Activated naive CD4-positive, alpha-beta T cell treated with anti-CD3 and anti-CD28 coated beads, Interleukin-2, amount 10 ng/mL, durations not matched to agents 7 days and 5 days (primary cell): ENCODE data around the gene KIF2A.

Experiments
- CTCF ChIA-PET: fragments of 350-600 bp; sonication (Branson Sonifier 250); formaldehyde crosslinking; loops from one replicate; lab custom pipeline; 2021; ENCODE audit warnings: antibody characterized with exemption; lab: Charles Lee
- DNase-seq: peaks from one replicate; pipeline ENCODE4 v3.0.0-alpha.2; 2020
- H3K27ac Mint-ChIP-seq: one replicate; pipeline ENCODE4 v1.8.0; 2021; ENCODE audit warnings: mild to moderate bottlenecking, moderate library complexity, mixed read lengths
- H3K27me3 Mint-ChIP-seq: one replicate; pipeline ENCODE4 v1.8.0; 2021; ENCODE audit warnings: mild to moderate bottlenecking, mixed read lengths
- H3K36me3 Mint-ChIP-seq: one replicate; pipeline ENCODE4 v1.8.0; 2021; ENCODE audit warnings: mixed read lengths
- H3K4me1 Mint-ChIP-seq: one replicate; pipeline ENCODE4 v1.8.0; 2021; ENCODE audit warnings: mixed read lengths
- H3K4me3 Mint-ChIP-seq: one replicate; pipeline ENCODE4 v1.8.0; 2021; ENCODE audit warnings: mild to moderate bottlenecking, moderate library complexity, mixed read lengths
- H3K9me3 Mint-ChIP-seq: one replicate; pipeline ENCODE4 v1.8.0; 2021; ENCODE audit warnings: mixed read lengths

KIF2A gene

GRCh38 chr5:62395210-62395950 lies 89.4 kb downstream of the KIF2A start:
- CTCF ChIA-PET = no interaction called here
- H3K4me3 Mint-ChIP-seq = no peak overlapping the region
- H3K27ac Mint-ChIP-seq = peak overlapping the region; percentile 70
- peaks cover 19% of the 10 kb centered on the region for H3K4me1 Mint-ChIP-seq
- H3K27me3 Mint-ChIP-seq = no peaks in the 10 kb centered on the region
- no peak for DNase-seq
- no peaks in the 10 kb centered on the region for H3K9me3 Mint-ChIP-seq
- H3K36me3 Mint-ChIP-seq = peaks cover 54% of the 10 kb centered on the region

- no peaks in the 10 kb centered on the region for H3K27me3 Mint-ChIP-seq
These were observed 97.6 kb downstream of the KIF2A start, which contains the start of gene DIMT1 for GRCh38 chr5:62403411-62404250. DIMT1 (minus strand) TSS chr5:62403905; CDS start chr5:62403772, 133 bp downstream.

GRCh38 chr5:62412549-62413329 lies 106.7 kb downstream of the KIF2A start, which contains the start of gene IPO11:
IPO11 (plus strand) TSS chr5:62412763; CDS start chr5:62437280, 24,517 bp downstream.
- CTCF ChIA-PET = interaction anchor here (1.2 to 1.3 kb wide), 2 partner anchors 9 to 188 kb away, joined by 4 to 6 read pairs; partner anchors contain the start of gene DIMT1
- Mint-ChIP-seq H3K4me1 (peaks cover 38% of the 10 kb centered on the region), H3K9me3 (no peaks in the 10 kb centered on the region), H3K36me3 (peaks cover 2% of the 10 kb centered on the region), H3K4me3 (peak within 1 kb of the TSS; percentile 86), H3K27me3 (peaks cover 4% of the 10 kb centered on the region), H3K27ac (peak within 1 kb of the TSS; percentile 90)
- DNase-seq = peak; percentile 99

More at GRCh38 chr5:62403411-62404250, 97.6 kb downstream of the KIF2A start, which contains the start of gene DIMT1:
- Mint-ChIP-seq H3K4me1 (peaks cover 30% of the 10 kb centered on the region), H3K4me3 (peak within 1 kb of the TSS; percentile 99), H3K27ac (peak within 1 kb of the TSS; percentile 95), H3K9me3 (no peaks in the 10 kb centered on the region), H3K36me3 (peaks cover 21% of the 10 kb centered on the region)
- DNase-seq = peak; percentile 97
- CTCF ChIA-PET = interaction anchor here (0.7 to 1.3 kb wide), 3 partner anchors 9 to 71 kb away, joined by 3 to 6 read pairs (median 3); partner anchors contain the start of gene IPO11

- DNase-seq = no peak
- Mint-ChIP-seq H3K4me1 (peaks cover 38% of the 10 kb centered on the region), H3K36me3 (peaks cover 2% of the 10 kb centered on the region), H3K9me3 (no peaks in the 10 kb centered on the region), H3K4me3 (peak overlapping the region; percentile 86), H3K27me3 (peaks cover 4% of the 10 kb centered on the region), H3K27ac (peak overlapping the region; percentile 90)
- CTCF ChIA-PET = no interaction called here
These were observed 107.7 kb downstream of the KIF2A start for GRCh38 chr5:62413711-62414110.

- H3K27me3 Mint-ChIP-seq = no peaks in the 10 kb centered on the region
- H3K4me1 Mint-ChIP-seq = peaks cover 21% of the 10 kb centered on the region
- H3K4me3 Mint-ChIP-seq = no peak overlapping the region
- no peaks in the 10 kb centered on the region for H3K9me3 Mint-ChIP-seq
- CTCF ChIA-PET = interaction anchor here (0.8 to 1.4 kb wide), 2 partner anchors 41 to 194 kb away, joined by 3 to 4 read pairs; no protein-coding TSS in a partner anchor
- H3K36me3 Mint-ChIP-seq = peaks cover 2% of the 10 kb centered on the region
- no peak for DNase-seq
- no peak overlapping the region for H3K27ac Mint-ChIP-seq
These were observed 112.6 kb downstream of the KIF2A start for GRCh38 chr5:62418462-62419076.

- H3K36me3 Mint-ChIP-seq = peaks cover 2% of the 10 kb centered on the region
- no peaks in the 10 kb centered on the region for H3K27me3 Mint-ChIP-seq
- peaks cover 11% of the 10 kb centered on the region for H3K4me1 Mint-ChIP-seq
- no peaks in the 10 kb centered on the region for H3K9me3 Mint-ChIP-seq
- no peak overlapping the region for H3K4me3 Mint-ChIP-seq
- DNase-seq = no peak
- H3K27ac Mint-ChIP-seq = no peak overlapping the region
- CTCF ChIA-PET = interaction anchor here (1.4 kb wide), 1 partner anchor 195 kb away, joined by 4 read pairs; no protein-coding TSS in a partner anchor
These were observed 113.6 kb downstream of the KIF2A start for GRCh38 chr5:62419609-62420008.

GRCh38 chr5:62421414-62421813 lies 115.4 kb downstream of the KIF2A start:
- CTCF ChIA-PET = interaction anchor here (1.0 kb wide), 1 partner anchor 37 kb away, joined by 3 read pairs; no protein-coding TSS in a partner anchor
- no peak for DNase-seq
- H3K9me3 Mint-ChIP-seq = no peaks in the 10 kb centered on the region
- no peaks in the 10 kb centered on the region for H3K27me3 Mint-ChIP-seq
- peaks cover 3% of the 10 kb centered on the region for H3K4me1 Mint-ChIP-seq
- no peak overlapping the region for H3K27ac Mint-ChIP-seq
- no peak overlapping the region for H3K4me3 Mint-ChIP-seq
- H3K36me3 Mint-ChIP-seq = peaks cover 4% of the 10 kb centered on the region

GRCh38 chr5:62424763-62425162 lies 118.8 kb downstream of the KIF2A start:
- H3K4me3 Mint-ChIP-seq = no peak overlapping the region
- CTCF ChIA-PET = no interaction called here
- H3K36me3 Mint-ChIP-seq = peaks cover 2% of the 10 kb centered on the region
- DNase-seq = no peak
- H3K4me1 Mint-ChIP-seq = no peaks in the 10 kb centered on the region
- H3K9me3 Mint-ChIP-seq = no peaks in the 10 kb centered on the region
- no peak overlapping the region for H3K27ac Mint-ChIP-seq
- no peaks in the 10 kb centered on the region for H3K27me3 Mint-ChIP-seq

GRCh38 chr5:62431735-62432620 lies 126.0 kb downstream of the KIF2A start:
- Mint-ChIP-seq H3K4me1 (peaks cover 2% of the 10 kb centered on the region), H3K9me3 (no peaks in the 10 kb centered on the region), H3K36me3 (no peaks in the 10 kb centered on the region), H3K27me3 (no peaks in the 10 kb centered on the region), H3K4me3 (no peak overlapping the region), H3K27ac (no peak overlapping the region)
- DNase-seq = no peak
- CTCF ChIA-PET = interaction anchor here (0.9 to 3.0 kb wide), 2 partner anchors 12 to 50 kb away, joined by 3 to 17 read pairs; no protein-coding TSS in a partner anchor

GRCh38 chr5:62432621-62433064 lies 126.6 kb downstream of the KIF2A start:
- CTCF ChIA-PET = interaction anchor here (3.0 kb wide), 1 partner anchor 11 kb away, joined by 17 read pairs; no protein-coding TSS in a partner anchor
- Mint-ChIP-seq H3K4me3 (no peak overlapping the region), H3K36me3 (no peaks in the 10 kb centered on the region), H3K9me3 (no peaks in the 10 kb centered on the region), H3K27ac (no peak overlapping the region), H3K4me1 (peaks cover 2% of the 10 kb centered on the region), H3K27me3 (no peaks in the 10 kb centered on the region)
- DNase-seq = no peak
